Upper lobe of right lung (tissue), 1 donor: ENCODE data around the gene ARMC2. TPM values are rescaled to one million over a fixed set of nuclear protein-coding genes. Genes with fewer than 3 reads are reported as not detected.

Experiments
- ATAC-seq: fragments of 200-7000 bp; cut with Tn5 transposase; one replicate; pipeline ENCODE4 v1.9.1; 2020; ENCODE audit warnings: mild to moderate bottlenecking, moderate library complexity
- DNase-seq: peaks from one replicate; pipeline ENCODE4 v3.0.0-alpha.2; 2020
- H3K27ac ChIP-seq: fragments of 200-600 bp; one replicate; pipeline ENCODE4 v1.8.0; 2022
- H3K27me3 ChIP-seq: fragments of 200-600 bp; one replicate; pipeline ENCODE4 v1.8.0; 2022; ENCODE audit warnings: mild to moderate bottlenecking
- H3K36me3 ChIP-seq: fragments of 200-600 bp; one replicate; pipeline ENCODE4 v1.8.0; 2022
- H3K4me1 ChIP-seq: fragments of 200-600 bp; one replicate; pipeline ENCODE4 v1.8.0; 2022
- H3K4me3 ChIP-seq: fragments of 200-600 bp; one replicate; pipeline ENCODE4 v1.8.0; 2022; ENCODE audit warnings: mild to moderate bottlenecking
- H3K9me3 ChIP-seq: fragments of 200-600 bp; one replicate; pipeline ENCODE4 v1.8.0; 2022
- CTCF ChIP-seq: fragments of 200-600 bp; IDR thresholded peaks from one replicate; pipeline ENCODE4 v1.8.0; 2022; ENCODE audit warnings: antibody characterized with exemption
- intact Hi-C: fragments of 100-400 bp; cut with DNase I; formaldehyde crosslinking; loops from one replicate; pipeline ENCODE4 v1.11.0; 2022
- total RNA-seq: library from RNA; stranded (reverse); fragmentation: NEBNext Ultra II Directional; extraction: Animal tissue kit (Norgen Biotek cat#: 25700); gene quantifications from one replicate; pipeline ENCODE4 v1.2.1, GENCODE V29; 2021
- donor health status: DM: no; HTN: yes; CAD: no; lungs with severe emphysema.

The ARMC2 gene
- total RNA-seq, 1 donor from 2014 or later, result 5.8 TPM

- Histone ChIP-seq H3K4me1 (peaks cover 38% of the 10 kb centered on the region), H3K36me3 (no peaks in the 10 kb centered on the region), H3K4me3 (peak overlapping the region; percentile 88), H3K27me3 (no peaks in the 10 kb centered on the region), H3K9me3 (no peaks in the 10 kb centered on the region), H3K27ac (peak overlapping the region; percentile 96)
- DNase-seq (no peak), ATAC-seq (no peak)
- no peak for TF ChIP-seq CTCF
- intact Hi-C loops, result no loop called here
Observed at GRCh38 chr6:109009962-109010704, 161.9 kb downstream of the ARMC2 start.

GRCh38 chr6:109010705-109011102, 162.5 kb downstream of the ARMC2 start:
- no peak for TF ChIP-seq CTCF
- no peak for ATAC-seq
- intact Hi-C loops, result no loop called here
- no peaks in the 10 kb centered on the region for H3K9me3 ChIP-seq
- H3K4me3 ChIP-seq, result no peak overlapping the region
- peak overlapping the region; percentile 96 for H3K27ac ChIP-seq
- no peaks in the 10 kb centered on the region for H3K36me3 ChIP-seq
- peaks cover 39% of the 10 kb centered on the region for H3K4me1 ChIP-seq
- DNase-seq, result no peak
- no peaks in the 10 kb centered on the region for H3K27me3 ChIP-seq

- peaks cover 25% of the 10 kb centered on the region for H3K4me1 ChIP-seq
- no peaks in the 10 kb centered on the region for H3K27me3 ChIP-seq
- no peak for TF ChIP-seq CTCF
- peak overlapping the region; percentile 33 for H3K27ac ChIP-seq
- no peaks in the 10 kb centered on the region for H3K36me3 ChIP-seq
- no peaks in the 10 kb centered on the region for H3K9me3 ChIP-seq
- intact Hi-C loops, result no loop called here
- no peak overlapping the region for H3K4me3 ChIP-seq
- DNase-seq, result no peak
- ATAC-seq, result no peak
Observed at GRCh38 chr6:109013656-109014305, 165.6 kb downstream of the ARMC2 start.

- H3K36me3 ChIP-seq, result no peaks in the 10 kb centered on the region
- intact Hi-C loops, result no loop called here
- no peak overlapping the region for H3K4me3 ChIP-seq
- no peak for DNase-seq
- H3K9me3 ChIP-seq, result no peaks in the 10 kb centered on the region
- TF ChIP-seq CTCF, result no peak
- H3K27ac ChIP-seq, result peak overlapping the region; percentile 20
- peaks cover 25% of the 10 kb centered on the region for H3K4me1 ChIP-seq
- ATAC-seq, result no peak
- H3K27me3 ChIP-seq, result no peaks in the 10 kb centered on the region
Observed at GRCh38 chr6:109014606-109015005, 166.4 kb downstream of the ARMC2 start.

GRCh38 chr6:109015176-109015575, 167.0 kb downstream of the ARMC2 start:
- DNase-seq (no peak), ATAC-seq (no peak)
- Histone ChIP-seq H3K36me3 (no peaks in the 10 kb centered on the region), H3K4me1 (peaks cover 22% of the 10 kb centered on the region), H3K9me3 (no peaks in the 10 kb centered on the region), H3K4me3 (no peak overlapping the region), H3K27me3 (no peaks in the 10 kb centered on the region), H3K27ac (no peak overlapping the region)
- intact Hi-C loops, result no loop called here
- TF ChIP-seq CTCF, result no peak
